ENCODE data around the gene CNDP1. TPM values are rescaled to one million over a fixed set of nuclear protein-coding genes. Genes with fewer than 3 reads are reported as not detected.

The CNDP1 gene
- total RNA-seq, 1 donor from 2014 or later, result not detected

DNA sequence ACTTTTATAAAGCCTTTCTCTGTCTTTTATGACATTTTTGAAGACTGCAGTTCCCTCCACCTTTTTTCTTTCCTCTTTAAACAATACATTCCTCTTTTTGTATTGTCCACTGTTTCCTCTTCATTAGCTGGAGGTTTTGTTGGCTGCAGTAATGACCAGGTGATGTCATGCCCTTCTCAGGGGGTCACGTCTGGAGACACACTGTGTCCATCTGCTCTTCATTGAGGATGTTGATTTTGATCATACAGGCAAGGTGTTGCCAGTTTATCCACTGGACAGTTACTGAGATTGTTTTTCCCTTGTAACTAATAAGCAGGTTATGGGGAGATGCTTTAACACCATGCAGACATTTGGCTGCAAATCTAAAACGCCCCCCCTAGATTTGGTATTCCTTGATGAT lies 83.2 kb downstream of the CNDP1 start:
- no peaks in the 10 kb centered on the region for H3K9me3 Mint-ChIP-seq (ENCODE audit: unreplicated experiment)
- no peaks in the 10 kb centered on the region for H3K27me3 Mint-ChIP-seq (ENCODE audit: unreplicated experiment)
- no peaks in the 10 kb centered on the region for H3K36me3 Mint-ChIP-seq (ENCODE audit: low read depth, unreplicated experiment)
- TF ChIP-seq, protein P1, sequence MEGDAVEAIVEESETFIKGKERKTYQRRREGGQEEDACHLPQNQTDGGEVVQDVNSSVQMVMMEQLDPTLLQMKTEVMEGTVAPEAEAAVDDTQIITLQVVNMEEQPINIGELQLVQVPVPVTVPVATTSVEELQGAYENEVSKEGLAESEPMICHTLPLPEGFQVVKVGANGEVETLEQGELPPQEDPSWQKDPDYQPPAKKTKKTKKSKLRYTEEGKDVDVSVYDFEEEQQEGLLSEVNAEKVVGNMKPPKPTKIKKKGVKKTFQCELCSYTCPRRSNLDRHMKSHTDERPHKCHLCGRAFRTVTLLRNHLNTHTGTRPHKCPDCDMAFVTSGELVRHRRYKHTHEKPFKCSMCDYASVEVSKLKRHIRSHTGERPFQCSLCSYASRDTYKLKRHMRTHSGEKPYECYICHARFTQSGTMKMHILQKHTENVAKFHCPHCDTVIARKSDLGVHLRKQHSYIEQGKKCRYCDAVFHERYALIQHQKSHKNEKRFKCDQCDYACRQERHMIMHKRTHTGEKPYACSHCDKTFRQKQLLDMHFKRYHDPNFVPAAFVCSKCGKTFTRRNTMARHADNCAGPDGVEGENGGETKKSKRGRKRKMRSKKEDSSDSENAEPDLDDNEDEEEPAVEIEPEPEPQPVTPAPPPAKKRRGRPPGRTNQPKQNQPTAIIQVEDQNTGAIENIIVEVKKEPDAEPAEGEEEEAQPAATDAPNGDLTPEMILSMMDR (IDR thresholded peaks at IDR 0.05; ENCODE audit: unreplicated experiment), result no peak
- no peak for DNase-seq (ENCODE audit: low spot score)
- H3K27ac Mint-ChIP-seq (ENCODE audit: unreplicated experiment), result no peak overlapping the region
- no peaks in the 10 kb centered on the region for H3K4me1 Mint-ChIP-seq (ENCODE audit: unreplicated experiment)
- no peak overlapping the region for H3K4me3 Mint-ChIP-seq (ENCODE audit: unreplicated experiment)

DNA sequence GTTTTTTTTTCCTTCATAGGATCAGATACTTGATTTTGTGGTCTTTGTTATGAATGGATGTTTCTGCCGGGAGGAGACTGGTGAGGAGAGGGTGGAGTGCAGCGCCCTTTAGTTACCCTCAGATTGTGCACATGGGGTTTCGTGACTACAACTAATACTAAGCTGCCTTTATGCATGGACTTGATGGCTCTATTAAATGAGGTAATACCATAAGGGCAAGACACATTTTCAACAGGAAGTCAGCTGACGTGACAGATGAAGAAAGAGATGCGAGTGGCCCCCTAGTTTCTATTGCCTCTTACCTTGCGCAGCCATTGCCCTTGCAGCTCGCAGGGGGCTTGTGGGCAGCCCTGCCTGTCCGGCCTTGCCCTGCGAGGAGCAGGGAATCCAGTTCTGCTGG lies 87.8 kb downstream of the CNDP1 start:
- Mint-ChIP-seq H3K4me3 (ENCODE audit: unreplicated experiment) (no peak overlapping the region), H3K36me3 (ENCODE audit: low read depth, unreplicated experiment) (no peaks in the 10 kb centered on the region), H3K27ac (ENCODE audit: unreplicated experiment) (no peak overlapping the region), H3K9me3 (ENCODE audit: unreplicated experiment) (no peaks in the 10 kb centered on the region), H3K27me3 (ENCODE audit: unreplicated experiment) (no peaks in the 10 kb centered on the region), H3K4me1 (ENCODE audit: unreplicated experiment) (no peaks in the 10 kb centered on the region)
- TF ChIP-seq, protein P1 (IDR thresholded peaks at IDR 0.05; ENCODE audit: unreplicated experiment), result no peak
- no peak for DNase-seq (ENCODE audit: low spot score)

DNA sequence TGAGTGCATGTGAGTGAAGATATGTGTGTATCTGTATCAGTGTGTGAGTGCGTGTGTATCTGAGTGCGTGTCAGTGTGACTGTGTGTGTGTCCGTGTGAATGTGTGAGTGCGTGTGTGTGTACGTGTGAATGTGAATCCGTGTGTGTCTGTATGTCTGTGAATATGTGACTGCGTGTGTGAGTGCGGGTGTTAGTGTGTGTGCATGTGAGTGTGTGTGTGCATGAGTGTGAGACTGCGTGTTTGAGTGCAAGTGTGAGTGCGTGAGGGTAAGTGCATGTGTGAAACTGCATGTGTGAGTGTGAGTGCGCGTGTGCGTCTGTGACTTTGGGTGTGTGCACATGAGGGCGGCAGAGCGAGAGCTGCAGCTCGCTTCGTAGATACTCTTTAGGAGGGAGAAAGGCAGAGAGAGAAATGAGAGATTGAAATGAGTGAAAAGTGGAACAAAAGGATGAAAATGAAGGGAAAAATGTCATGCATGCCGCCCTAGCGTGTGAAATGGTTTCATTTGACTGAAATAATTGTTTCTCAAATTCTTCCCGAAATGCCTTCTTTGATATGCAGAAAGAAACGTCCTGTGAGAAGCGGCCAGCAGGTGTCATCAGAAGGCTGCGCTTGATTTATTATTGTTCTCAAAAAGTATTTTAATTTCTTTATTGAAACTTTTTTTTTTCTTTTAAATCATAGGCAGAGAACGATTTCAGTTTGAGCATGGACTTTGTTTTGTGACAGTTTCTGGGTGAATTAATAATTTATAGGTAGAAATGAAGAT lies 88.9 kb downstream of the CNDP1 start:
- no peaks in the 10 kb centered on the region for H3K9me3 Mint-ChIP-seq (ENCODE audit: unreplicated experiment)
- no peaks in the 10 kb centered on the region for H3K4me1 Mint-ChIP-seq (ENCODE audit: unreplicated experiment)
- no peak for DNase-seq (ENCODE audit: low spot score)
- H3K4me3 Mint-ChIP-seq (ENCODE audit: unreplicated experiment), result no peak overlapping the region
- no peaks in the 10 kb centered on the region for H3K36me3 Mint-ChIP-seq (ENCODE audit: low read depth, unreplicated experiment)
- H3K27ac Mint-ChIP-seq (ENCODE audit: unreplicated experiment), result no peak overlapping the region
- H3K27me3 Mint-ChIP-seq (ENCODE audit: unreplicated experiment), result no peaks in the 10 kb centered on the region
- TF ChIP-seq, protein P1 (IDR thresholded peaks at IDR 0.05; ENCODE audit: unreplicated experiment), result peak; percentile 30

DNA sequence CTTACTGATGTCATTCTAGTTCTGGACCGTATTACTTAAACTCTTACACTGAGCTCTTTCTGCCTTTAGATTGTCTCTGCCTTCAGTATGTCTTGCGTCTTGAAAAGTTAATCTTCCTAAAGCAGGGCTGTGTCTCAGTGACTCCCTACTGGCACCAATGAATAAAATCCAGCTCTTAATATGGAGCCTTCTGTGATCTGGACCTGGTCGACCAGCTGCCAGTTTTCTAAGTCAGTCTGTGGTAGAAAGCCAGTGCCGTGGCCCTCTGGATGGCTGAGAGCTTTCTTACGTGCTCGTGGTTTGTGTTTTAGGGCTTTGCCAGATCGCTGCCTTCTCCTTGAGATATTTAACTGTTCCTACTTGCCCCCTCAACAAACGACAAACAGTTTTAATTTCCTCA lies 90.2 kb downstream of the CNDP1 start:
- no peak overlapping the region for H3K4me3 Mint-ChIP-seq (ENCODE audit: unreplicated experiment)
- DNase-seq (ENCODE audit: low spot score), result no peak
- H3K27ac Mint-ChIP-seq (ENCODE audit: unreplicated experiment), result no peak overlapping the region
- no peaks in the 10 kb centered on the region for H3K27me3 Mint-ChIP-seq (ENCODE audit: unreplicated experiment)
- TF ChIP-seq, protein P1 (IDR thresholded peaks at IDR 0.05; ENCODE audit: unreplicated experiment), result no peak
- no peaks in the 10 kb centered on the region for H3K9me3 Mint-ChIP-seq (ENCODE audit: unreplicated experiment)
- no peaks in the 10 kb centered on the region for H3K4me1 Mint-ChIP-seq (ENCODE audit: unreplicated experiment)
- no peaks in the 10 kb centered on the region for H3K36me3 Mint-ChIP-seq (ENCODE audit: low read depth, unreplicated experiment)

DNA sequence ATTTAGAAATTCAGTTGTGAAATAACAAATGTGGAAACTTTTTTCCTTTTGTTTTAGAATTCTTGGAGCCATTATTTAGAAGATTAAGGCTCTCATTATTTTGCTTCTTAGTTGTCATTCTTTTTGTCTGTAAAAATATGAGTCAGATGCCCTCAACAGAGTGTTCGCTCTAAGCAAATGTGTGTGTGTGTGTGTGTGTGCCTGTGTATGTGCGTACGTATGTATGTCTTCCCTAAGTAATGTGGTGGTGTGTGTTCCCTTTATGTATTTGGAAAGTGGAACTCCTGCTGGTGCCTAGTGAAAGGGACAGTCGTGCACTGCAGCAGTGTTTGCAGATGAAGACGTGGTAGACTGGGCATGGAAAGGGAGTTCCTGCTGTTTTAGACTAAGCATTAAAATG lies 90.9 kb downstream of the CNDP1 start:
- TF ChIP-seq, protein P1 (IDR thresholded peaks at IDR 0.05; ENCODE audit: unreplicated experiment), result no peak
- H3K36me3 Mint-ChIP-seq (ENCODE audit: low read depth, unreplicated experiment), result no peaks in the 10 kb centered on the region

More for the DNA sequence above, 90.9 kb downstream of the CNDP1 start:
- no peaks in the 10 kb centered on the region for H3K9me3 Mint-ChIP-seq (ENCODE audit: unreplicated experiment)
- no peak overlapping the region for H3K27ac Mint-ChIP-seq (ENCODE audit: unreplicated experiment)
- H3K27me3 Mint-ChIP-seq (ENCODE audit: unreplicated experiment), result no peaks in the 10 kb centered on the region
- no peak overlapping the region for H3K4me3 Mint-ChIP-seq (ENCODE audit: unreplicated experiment)
- H3K4me1 Mint-ChIP-seq (ENCODE audit: unreplicated experiment), result no peaks in the 10 kb centered on the region
- DNase-seq (ENCODE audit: low spot score), result no peak

Measured in endothelial cell (in vitro differentiated cells).